Measurements from ENCODE around the gene WDR87. TPM values are rescaled to one million over a fixed set of nuclear protein-coding genes. Genes with fewer than 3 reads are reported as not detected.

WDR87 gene
- total RNA-seq, 1 experiment from 2014 or later = not detected

DNA sequence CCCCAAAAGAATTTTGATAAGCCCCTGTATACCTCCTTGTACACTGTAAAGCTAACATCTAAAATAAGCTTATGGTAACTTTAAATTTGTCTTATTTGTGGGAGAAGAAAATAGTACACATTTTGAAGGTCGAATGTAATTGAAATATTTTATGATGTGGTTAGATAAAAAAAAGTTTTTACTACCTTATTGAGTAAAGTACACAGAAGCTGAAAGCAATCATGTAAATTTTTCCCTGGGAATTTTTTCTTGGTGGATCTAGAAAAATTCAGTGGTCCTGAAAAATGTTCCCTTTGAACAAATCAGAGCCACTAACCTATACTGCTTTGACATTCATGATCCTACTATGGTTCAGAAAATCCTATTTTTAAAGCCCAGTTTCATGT, 47.5 kb upstream of the WDR87 start:
- POLR2A ChIA-PET (ENCODE audit: unreplicated experiment) = no interaction called here
- no peaks in the 10 kb centered on the region for H3K9me3 ChIP-seq (ENCODE audit: insufficient read depth, low read depth)
- intact Hi-C loops (cut with micrococcal nuclease; ENCODE audit: unreplicated experiment) = no loop called here

DNA sequence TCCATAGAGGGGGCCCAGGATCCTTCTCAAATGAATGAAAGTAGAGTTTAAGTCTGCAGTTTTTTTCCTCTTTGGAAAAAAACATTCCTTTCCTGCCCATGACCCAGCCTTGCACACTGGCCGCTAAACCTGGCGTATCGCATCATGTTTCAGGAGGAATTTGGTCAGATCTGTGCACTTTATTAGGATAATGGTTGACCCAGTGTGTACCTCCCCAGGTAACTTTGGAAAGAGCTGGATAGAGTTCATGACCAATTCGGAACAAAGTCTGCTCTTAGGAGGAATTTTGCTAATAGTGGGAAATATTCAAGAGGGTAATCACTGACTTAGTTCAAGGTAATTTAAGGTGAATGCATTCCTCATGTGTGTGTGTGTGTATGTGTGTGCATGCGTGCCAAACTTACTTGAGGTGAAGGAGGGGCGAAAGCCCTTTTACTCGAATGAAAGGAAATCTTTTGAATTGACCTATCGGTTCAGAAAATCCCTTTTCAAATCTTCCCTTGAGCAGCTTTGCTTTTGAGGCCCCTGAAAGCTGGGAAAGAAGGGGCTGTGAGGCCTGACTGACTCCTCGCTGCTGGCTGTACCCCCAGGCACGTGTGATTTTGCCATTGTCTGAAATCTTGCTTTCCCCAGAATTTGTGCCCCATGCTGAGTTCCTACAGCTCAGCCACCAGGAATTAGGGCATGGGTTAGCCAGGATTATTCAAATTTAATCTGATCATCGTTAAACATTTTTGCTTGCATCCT, 47.0 kb upstream of the WDR87 start:
- ChIA-PET CTCF (no interaction called here), POLR2A (ENCODE audit: unreplicated experiment) (no interaction called here)
- Histone ChIP-seq H3K27ac (peak overlapping the region; percentile 33), H3K4me3 (no peak overlapping the region), H2AFZ (no peak overlapping the region), H3K4me2 (peak overlapping the region; percentile 42), H3K27me3 (ENCODE audit: insufficient read depth, low read depth) (no peaks in the 10 kb centered on the region), H3F3A (ENCODE audit: insufficient read depth, low read depth) (peaks cover 2% of the 10 kb centered on the region; the same call in 1 of the 2 replicates), H3K79me2 (ENCODE audit: low read depth) (peaks cover 53% of the 10 kb centered on the region), H3K9me3 (ENCODE audit: insufficient read depth, low read depth) (no peaks in the 10 kb centered on the region), H4K20me1 (ENCODE audit: insufficient read depth) (no peaks in the 10 kb centered on the region), H3K9me2 (ENCODE audit: insufficient read depth) (no peaks in the 10 kb centered on the region), H3K36me3 (ENCODE audit: low read depth) (no peaks in the 10 kb centered on the region), H3K4me1 (replicated peaks; ENCODE audit: insufficient read depth) (peaks cover 22% of the 10 kb centered on the region)
- BruUV-seq (replicated peaks) = no TSS peak
- no peak for TF ChIP-seq EZH2 (IDR thresholded peaks at IDR 0.05; ENCODE audit: low read depth)
- TF ChIP-seq, protein P1, sequence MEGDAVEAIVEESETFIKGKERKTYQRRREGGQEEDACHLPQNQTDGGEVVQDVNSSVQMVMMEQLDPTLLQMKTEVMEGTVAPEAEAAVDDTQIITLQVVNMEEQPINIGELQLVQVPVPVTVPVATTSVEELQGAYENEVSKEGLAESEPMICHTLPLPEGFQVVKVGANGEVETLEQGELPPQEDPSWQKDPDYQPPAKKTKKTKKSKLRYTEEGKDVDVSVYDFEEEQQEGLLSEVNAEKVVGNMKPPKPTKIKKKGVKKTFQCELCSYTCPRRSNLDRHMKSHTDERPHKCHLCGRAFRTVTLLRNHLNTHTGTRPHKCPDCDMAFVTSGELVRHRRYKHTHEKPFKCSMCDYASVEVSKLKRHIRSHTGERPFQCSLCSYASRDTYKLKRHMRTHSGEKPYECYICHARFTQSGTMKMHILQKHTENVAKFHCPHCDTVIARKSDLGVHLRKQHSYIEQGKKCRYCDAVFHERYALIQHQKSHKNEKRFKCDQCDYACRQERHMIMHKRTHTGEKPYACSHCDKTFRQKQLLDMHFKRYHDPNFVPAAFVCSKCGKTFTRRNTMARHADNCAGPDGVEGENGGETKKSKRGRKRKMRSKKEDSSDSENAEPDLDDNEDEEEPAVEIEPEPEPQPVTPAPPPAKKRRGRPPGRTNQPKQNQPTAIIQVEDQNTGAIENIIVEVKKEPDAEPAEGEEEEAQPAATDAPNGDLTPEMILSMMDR (conservative IDR thresholded peaks at IDR 0.05) = no peak
- DNase-seq = peak in 1 of 2 experiments; percentile 54
- intact Hi-C loops (cut with micrococcal nuclease; ENCODE audit: unreplicated experiment) = no loop called here

More for the DNA sequence above, 47.5 kb upstream of the WDR87 start:
- H3K27ac ChIP-seq = peak overlapping the region; percentile 33
- no TSS peak for BruUV-seq (replicated peaks)
- no peaks in the 10 kb centered on the region for H3K9me2 ChIP-seq (ENCODE audit: insufficient read depth)
- H3K4me1 ChIP-seq (replicated peaks; ENCODE audit: insufficient read depth) = peaks cover 17% of the 10 kb centered on the region
- no peak overlapping the region for H2AFZ ChIP-seq
- no peaks in the 10 kb centered on the region for H4K20me1 ChIP-seq (ENCODE audit: insufficient read depth)
- H3K27me3 ChIP-seq (ENCODE audit: insufficient read depth, low read depth) = no peaks in the 10 kb centered on the region
- peak overlapping the region; percentile 42 for H3K4me2 ChIP-seq
- CTCF ChIA-PET = no interaction called here
- no peak overlapping the region for H3K4me3 ChIP-seq
- TF ChIP-seq EZH2 (IDR thresholded peaks at IDR 0.05; ENCODE audit: low read depth) = no peak
- TF ChIP-seq, protein P1 (conservative IDR thresholded peaks at IDR 0.05) = no peak
- DNase-seq = no peak
- peaks cover 48% of the 10 kb centered on the region for H3K79me2 ChIP-seq (ENCODE audit: low read depth)
- no peaks in the 10 kb centered on the region for H3K36me3 ChIP-seq (ENCODE audit: low read depth)
- H3F3A ChIP-seq (ENCODE audit: insufficient read depth, low read depth) = no peaks in the 10 kb centered on the region; the same call in 1 of the 2 replicates

DNA sequence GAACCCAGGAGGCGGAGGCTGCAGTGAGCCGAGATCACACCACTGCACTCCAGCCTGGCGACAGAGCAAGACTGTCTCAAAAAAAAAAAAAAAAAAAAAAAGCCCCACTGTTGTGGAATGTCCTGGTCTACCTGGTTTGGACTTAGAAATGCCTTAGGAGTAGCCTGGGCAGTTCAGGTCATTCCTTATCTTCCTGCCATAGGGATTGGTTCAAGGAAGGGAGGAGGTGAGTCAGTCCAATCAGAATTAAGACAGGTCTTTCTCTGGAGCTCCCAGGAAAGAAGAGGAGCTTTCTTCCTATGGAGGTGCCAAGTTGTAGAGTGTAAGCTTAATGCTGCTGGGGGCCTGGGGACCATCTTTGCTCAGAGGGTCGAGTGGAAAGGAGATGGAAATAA, 45.4 kb upstream of the WDR87 start:
- intact Hi-C loops (cut with micrococcal nuclease; ENCODE audit: unreplicated experiment) = no loop called here
- CTCF ChIA-PET = interaction anchor here (0.6 kb wide), 2 partner anchors 9 to 38 kb away, joined by 3 to 4 read pairs; no protein-coding TSS in a partner anchor
- Histone ChIP-seq H4K20me1 (ENCODE audit: insufficient read depth) (no peaks in the 10 kb centered on the region), H3K36me3 (ENCODE audit: low read depth) (no peaks in the 10 kb centered on the region), H3K9me2 (ENCODE audit: insufficient read depth) (no peaks in the 10 kb centered on the region), H3F3A (ENCODE audit: insufficient read depth, low read depth) (peaks cover 9% of the 10 kb centered on the region; the same call in 1 of the 2 replicates), H3K27ac (no peak overlapping the region), H2AFZ (no peak overlapping the region), H3K9me3 (ENCODE audit: insufficient read depth, low read depth) (no peaks in the 10 kb centered on the region), H3K79me2 (ENCODE audit: low read depth) (peaks cover 55% of the 10 kb centered on the region), H3K4me2 (no peak overlapping the region), H3K4me3 (no peak overlapping the region), H3K27me3 (ENCODE audit: insufficient read depth, low read depth) (no peaks in the 10 kb centered on the region), H3K4me1 (replicated peaks; ENCODE audit: insufficient read depth) (peaks cover 29% of the 10 kb centered on the region)
- no peak for TF ChIP-seq EZH2 (IDR thresholded peaks at IDR 0.05; ENCODE audit: low read depth)
- TF ChIP-seq, protein P1 (conservative IDR thresholded peaks at IDR 0.05) = no peak
- POLR2A ChIA-PET (ENCODE audit: unreplicated experiment) = interaction anchor here (0.6 kb wide), 3 partner anchors 36 to 150 kb away, joined by 8 to 15 read pairs (median 8); no protein-coding TSS in a partner anchor
- no TSS peak for BruUV-seq (replicated peaks)
- peak; percentile 18 to 60 for DNase-seq

All from PC-9 (cell line).